CD4-positive, alpha-beta T cell treated with Interleukin-15 for 1 hour (primary cell): Measurements from ENCODE around the gene DGKE.

Experiments
- DNase-seq: peaks from one replicate; pipeline ENCODE4 v3.0.0-alpha.2; 2020

Gene DGKE

GRCh38 chr17:56817066-56817465 is 16.9 kb upstream of the DGKE start:
- DNase-seq: no peak

GRCh38 chr17:56819030-56819429 is 14.9 kb upstream of the DGKE start:
- DNase-seq: no peak

GRCh38 chr17:56819431-56820145 is 14.4 kb upstream of the DGKE start:
- peak; percentile 63 for DNase-seq

DNA sequence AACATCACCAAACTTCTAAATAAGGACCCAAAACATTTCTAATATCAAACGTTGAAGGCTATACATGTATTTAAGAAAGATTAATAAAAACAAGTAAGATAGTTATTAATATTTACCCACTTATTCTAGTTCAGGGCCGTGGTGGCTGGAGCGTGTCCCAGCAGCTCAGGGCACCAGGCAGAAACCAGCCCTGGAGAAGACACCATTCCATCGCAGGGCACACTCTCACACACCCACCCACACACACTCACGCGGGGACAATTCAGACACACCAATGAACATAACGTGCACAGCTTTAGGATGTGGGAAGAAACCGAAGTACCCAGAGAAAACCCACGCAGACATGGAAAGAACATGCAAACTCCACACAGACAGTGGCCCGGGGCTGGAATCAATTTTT is 13.7 kb upstream of the DGKE start:
- DNase-seq: no peak

GRCh38 chr17:56821847-56822534 is 12.0 kb upstream of the DGKE start:
- DNase-seq: no peak

GRCh38 chr17:56822725-56823124 is 11.2 kb upstream of the DGKE start:
- DNase-seq: no peak

DNA sequence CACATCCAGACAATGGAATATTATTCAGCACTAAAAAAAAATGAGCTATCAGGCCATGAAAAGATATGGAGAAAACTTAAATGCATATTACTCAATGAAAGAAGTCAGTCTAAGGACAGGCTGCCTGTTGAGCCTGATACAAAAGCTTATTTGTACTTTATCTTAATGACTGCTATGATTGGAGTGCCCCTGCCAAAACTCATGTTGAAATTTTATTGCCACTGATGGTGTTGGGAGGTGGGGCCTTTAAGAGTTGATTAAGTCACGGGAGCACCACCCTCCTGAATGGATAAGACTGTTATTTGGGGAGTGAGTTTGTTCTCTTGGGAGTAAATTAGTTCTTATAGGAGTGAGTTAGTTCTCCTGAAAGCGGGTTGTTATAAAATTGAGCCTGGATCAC is 10.1 kb upstream of the DGKE start:
- no peak for DNase-seq

- DNase-seq: no peak
These were observed 9.4 kb upstream of the DGKE start for GRCh38 chr17:56824503-56824902.

DNA sequence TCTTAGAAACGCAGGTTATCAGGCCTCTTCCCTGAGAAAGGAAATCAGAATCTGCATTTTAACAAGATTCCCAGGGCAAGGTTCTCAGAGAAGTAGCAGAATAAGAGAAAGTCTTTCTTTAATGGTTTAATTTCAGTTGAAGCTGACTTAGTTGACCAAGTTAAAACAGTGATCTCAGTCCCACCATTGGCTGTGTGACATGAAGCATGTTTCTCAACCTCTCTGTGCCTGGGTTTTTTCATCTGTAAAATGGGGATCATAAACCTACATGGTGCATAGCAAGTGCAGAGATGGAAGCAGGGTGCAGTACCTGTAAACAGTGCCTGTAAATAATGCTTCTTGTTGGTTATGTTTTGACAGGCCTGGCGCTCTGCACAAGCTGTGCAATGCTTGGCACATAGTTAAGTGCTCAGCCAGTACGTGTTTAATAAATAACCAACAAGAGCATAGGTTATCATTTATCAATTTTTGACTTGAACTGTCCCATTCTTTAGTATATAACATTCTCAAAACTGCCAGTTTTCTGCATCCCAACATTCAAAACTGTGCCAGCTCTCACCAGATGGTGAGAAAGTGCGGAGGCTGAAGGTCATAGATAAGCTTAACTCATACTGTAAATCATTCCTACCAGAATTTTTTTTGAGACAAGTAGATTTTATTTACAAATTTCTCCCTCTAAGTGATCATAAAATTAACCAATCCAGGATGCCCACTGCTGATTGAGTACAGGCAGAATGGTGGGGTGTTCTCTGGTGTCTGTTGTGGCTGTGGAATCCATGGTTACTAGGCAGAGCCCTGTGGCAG is 7.1 kb upstream of the DGKE start:
- DNase-seq: no peak

DNA sequence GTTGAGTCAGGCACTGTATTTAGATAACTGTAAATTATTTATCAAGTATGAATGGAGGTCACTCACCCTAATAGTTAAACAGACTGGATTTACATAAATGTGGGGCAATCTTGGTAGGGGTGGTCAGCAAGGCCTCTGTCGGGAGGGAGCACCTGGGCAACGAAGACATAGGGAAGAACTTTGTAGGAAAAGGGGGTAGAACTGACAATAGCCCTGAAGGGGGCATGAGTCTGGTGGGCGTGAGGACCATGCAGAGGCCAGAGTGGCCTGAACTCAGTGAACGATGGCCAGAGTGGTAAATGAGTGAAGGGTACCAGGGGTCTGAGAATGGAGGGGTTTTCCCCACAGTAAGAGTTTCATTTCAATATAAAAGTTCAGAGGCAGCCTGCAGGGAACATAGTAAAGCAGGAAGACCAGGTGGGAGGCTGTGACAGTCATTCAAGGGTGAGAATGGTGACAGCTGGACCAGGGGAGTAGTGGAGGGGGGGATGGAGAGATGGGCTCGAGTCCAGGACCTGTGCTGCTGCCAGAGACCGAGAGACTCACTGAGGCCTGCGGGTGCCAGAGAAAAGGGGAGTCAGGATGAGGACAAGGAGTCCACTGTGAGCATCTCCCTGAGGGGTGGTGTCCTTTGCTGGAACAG is 3.1 kb upstream of the DGKE start:
- DNase-seq: no peak

DNA sequence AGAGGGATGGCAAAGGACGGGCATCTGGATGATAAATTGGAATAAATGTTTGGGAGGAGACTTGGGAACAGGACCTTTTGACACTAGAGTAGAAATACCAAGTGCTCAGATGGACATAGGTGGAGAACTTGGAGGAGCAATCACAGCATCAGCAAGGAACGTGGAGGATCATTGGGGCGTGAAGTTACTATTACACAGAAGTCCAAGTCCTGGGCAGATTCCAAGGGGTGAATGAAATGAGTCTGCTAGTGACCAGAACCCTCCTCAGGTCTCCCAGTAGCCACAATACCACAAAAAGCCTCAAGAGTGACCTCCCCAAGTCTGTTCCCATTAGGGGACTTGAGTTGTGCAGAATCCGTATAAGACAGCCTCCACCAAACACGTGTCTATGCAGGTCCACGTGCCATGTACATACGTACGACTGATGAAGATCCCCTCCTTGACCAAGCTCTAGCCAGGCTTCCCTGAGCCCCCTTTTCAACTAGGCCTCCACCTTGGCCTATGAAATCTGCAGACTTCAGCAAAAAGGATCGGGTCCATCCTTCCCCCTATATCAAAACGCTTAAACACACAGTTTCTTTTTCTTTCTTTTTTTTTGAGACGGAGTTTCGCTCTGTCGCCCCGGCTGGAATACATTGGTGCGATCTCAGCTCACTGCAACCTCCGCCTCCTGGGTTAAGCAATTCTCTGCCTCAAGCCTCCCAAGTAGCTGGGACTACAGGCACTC is 2.4 kb upstream of the DGKE start:
- DNase-seq: no peak

- no peak for DNase-seq
These were observed 1.5 kb upstream of the DGKE start for GRCh38 chr17:56832446-56832845.

GRCh38 chr17:56833057-56833808 is 718 bp upstream of the DGKE start:
- DNase-seq: peak; percentile 59

DNA sequence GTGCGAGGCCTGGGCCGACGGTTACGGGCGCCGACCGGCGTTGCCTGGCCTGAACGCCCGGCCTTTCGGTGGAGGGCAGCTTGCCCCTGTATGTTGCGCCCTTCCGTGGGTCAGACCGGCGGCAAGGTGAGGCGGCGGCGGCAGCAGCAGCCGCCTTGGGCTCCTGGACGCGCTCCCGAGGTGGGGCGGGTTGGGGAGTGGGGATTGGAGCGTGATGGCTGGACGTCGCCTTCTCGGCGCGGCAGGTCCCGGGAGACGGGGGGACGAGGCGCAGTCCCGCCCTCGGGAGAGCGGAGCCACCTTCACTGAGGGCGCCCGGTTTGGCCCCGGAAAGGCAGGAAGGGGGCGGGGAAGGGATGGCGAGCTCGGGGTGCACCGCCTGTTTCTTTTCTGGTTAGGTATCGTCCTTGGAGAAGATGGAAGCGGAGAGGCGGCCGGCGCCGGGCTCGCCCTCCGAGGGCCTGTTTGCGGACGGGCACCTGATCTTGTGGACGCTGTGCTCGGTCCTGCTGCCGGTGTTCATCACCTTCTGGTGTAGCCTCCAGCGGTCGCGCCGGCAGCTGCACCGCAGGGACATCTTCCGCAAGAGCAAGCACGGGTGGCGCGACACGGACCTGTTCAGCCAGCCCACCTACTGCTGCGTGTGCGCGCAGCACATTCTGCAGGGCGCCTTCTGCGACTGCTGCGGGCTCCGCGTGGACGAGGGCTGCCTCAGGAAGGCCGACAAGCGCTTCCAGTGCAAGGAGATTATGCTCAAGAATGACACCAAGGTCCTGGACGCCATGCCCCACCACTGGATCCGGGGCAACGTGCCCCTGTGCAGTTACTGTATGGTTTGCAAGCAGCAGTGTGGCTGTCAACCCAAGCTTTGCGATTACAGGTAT is 671 bp downstream of the DGKE start:
- DNase-seq: peak; percentile 72

DNA sequence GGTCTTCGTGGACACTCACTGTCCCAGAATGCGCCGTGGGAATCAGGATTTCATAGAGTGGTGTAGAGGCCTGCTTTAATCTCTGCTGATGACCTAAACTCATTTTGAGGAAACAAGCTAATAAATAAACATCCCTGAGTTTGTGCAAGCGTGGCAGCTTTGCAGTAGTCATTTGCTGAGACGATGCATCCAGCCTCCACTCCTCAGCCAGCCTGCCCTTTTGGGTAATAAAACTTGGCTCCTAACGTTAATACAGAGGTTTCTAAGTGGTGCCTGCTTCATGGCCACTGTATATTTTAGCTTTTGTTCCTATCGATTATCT is 1.3 kb downstream of the DGKE start:
- peak; percentile 20 for DNase-seq

GRCh38 chr17:56838687-56839086 is 4.7 kb downstream of the DGKE start:
- no peak for DNase-seq

DNA sequence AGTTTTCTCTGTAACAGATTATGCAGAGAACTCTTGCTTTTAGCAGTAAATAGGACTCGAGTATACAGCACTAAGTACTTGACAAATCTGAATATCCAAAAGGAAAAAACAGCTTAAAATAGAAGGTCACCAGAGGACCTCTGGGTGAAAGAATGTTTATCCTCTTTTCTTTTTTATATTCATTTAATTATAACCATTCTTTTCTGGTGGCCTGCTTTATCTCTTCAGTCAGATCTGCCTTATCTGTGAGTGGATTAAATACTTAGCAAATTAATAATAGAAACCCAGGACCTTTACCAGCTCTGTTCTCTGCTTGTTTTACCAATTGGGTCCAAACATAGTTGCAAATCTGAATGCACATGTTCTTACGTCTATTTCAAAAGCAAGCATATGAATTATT is 8.6 kb downstream of the DGKE start:
- DNase-seq: no peak

DNA sequence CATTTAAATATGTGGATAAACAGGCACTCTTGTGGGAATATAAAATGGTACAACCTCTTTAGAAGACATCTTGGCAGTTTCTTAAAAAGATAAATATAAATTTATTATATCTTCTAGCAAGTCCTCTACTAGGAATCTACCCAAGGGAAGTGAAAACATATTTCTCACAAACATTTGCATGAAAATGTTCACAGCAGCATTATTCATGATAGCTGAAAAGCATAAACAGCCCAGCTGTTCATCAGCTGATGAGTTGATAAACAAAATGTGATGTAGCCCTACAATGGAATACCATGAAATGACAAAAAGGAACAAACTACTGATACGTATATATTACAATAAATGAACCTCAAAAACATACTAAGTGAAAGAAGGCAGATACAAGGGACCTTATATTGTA is 12.0 kb downstream of the DGKE start:
- no peak for DNase-seq

GRCh38 chr17:56847106-56847505 is 13.2 kb downstream of the DGKE start:
- DNase-seq: no peak

GRCh38 chr17:56849131-56849530 is 15.2 kb downstream of the DGKE start:
- no peak for DNase-seq

GRCh38 chr17:56850591-56850990 is 16.6 kb downstream of the DGKE start:
- no peak for DNase-seq
